ENCODE results near the gene PTPRN2.

- TF ChIP-seq CTCF (IDR thresholded peaks at IDR 0.05) (no peak), SIN3A (IDR thresholded peaks at IDR 0.05; ENCODE audit: borderline replicate concordance, insufficient read depth, low read depth, low read length) (no peak)
- TF ChIP-seq, protein P1, sequence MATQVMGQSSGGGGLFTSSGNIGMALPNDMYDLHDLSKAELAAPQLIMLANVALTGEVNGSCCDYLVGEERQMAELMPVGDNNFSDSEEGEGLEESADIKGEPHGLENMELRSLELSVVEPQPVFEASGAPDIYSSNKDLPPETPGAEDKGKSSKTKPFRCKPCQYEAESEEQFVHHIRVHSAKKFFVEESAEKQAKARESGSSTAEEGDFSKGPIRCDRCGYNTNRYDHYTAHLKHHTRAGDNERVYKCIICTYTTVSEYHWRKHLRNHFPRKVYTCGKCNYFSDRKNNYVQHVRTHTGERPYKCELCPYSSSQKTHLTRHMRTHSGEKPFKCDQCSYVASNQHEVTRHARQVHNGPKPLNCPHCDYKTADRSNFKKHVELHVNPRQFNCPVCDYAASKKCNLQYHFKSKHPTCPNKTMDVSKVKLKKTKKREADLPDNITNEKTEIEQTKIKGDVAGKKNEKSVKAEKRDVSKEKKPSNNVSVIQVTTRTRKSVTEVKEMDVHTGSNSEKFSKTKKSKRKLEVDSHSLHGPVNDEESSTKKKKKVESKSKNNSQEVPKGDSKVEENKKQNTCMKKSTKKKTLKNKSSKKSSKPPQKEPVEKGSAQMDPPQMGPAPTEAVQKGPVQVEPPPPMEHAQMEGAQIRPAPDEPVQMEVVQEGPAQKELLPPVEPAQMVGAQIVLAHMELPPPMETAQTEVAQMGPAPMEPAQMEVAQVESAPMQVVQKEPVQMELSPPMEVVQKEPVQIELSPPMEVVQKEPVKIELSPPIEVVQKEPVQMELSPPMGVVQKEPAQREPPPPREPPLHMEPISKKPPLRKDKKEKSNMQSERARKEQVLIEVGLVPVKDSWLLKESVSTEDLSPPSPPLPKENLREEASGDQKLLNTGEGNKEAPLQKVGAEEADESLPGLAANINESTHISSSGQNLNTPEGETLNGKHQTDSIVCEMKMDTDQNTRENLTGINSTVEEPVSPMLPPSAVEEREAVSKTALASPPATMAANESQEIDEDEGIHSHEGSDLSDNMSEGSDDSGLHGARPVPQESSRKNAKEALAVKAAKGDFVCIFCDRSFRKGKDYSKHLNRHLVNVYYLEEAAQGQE (IDR thresholded peaks at IDR 0.05; ENCODE audit: insufficient read depth in 1 of 2, low read depth in 2 of 2, low read length in 1 of 2): no peak
Observed at GRCh38 chr7:158467562-158467961, 120.1 kb downstream of the PTPRN2 start.
